Stimulated activated CD4-positive, alpha-beta T cell treated with anti-CD3 and anti-CD28 coated beads, Interleukin-12 subunit alpha, Interleukin-12 subunit beta, amount 100 ng/mL, for 24 hours (primary cell): ENCODE measurements around the gene DNAJC16.
"Not testable (repeated sequence)": the region's sequence is repeated elsewhere in the genome, so short reads cannot be mapped to it uniquely, and the experiment has no call there.

Source experiments
- DNase-seq, 2 experiments: peaks; one replicate each; pipeline ENCODE4 v3.0.0-alpha.2; 2020; ENCODE audit warnings: low read depth in 2 of 2

Gene DNAJC16

DNA sequence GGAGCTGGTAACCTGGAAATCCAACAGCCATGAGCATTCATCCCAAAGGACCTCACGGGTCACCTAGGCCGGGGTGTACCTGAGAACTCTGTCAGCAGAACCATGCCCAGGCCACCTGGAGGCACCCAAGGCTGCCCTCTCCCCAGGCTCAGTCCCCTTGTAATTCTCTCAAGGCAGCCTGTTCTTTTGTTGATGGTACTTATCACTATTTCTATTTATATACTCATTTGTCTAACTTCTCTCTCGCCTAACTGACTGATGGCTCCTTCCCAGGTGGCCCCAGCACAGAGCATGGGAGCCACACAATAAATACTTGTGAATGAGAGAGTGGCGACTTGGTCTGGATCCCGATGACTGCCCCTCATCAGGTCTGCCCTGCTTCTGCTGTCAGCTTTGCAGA is 19.4 kb upstream of the DNAJC16 start:
- DNase-seq = no peak

DNA sequence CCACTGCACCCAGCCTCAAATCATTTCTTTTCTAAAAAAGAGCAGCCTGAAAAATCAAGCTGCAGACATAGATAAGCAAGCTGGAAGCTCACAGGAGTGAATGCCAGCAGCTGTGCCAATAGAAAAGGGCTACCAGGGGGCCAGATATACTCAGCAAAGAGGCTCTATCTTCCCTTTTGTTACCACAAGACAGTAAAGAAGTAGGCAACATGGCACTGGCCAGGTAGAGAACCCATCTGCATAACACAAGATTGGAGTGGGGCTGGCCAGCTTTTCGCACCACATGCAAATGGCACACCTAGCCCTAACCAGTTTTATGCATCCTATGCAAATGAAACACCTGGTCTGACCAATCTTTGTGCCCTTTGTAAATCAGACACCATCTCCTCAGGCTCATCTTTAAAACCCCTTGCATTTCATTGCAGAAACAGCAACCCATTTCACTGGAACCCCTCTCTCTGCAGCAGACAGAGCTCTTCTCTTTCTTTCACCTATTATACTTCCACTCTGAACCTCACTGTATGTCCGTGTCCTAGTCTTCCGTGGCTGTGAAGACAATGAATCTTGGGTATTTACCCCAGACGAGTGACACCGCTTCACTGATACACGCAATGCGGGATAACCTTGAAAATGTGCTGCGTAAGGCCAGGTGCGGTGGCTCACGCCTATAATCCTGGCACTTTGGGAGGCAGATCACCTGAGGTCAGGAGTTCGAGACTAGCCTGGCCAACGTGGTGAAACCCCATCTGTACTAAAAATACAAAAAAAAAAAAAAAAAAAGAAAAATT is 17.8 kb upstream of the DNAJC16 start:
- DNase-seq = no peak

DNA sequence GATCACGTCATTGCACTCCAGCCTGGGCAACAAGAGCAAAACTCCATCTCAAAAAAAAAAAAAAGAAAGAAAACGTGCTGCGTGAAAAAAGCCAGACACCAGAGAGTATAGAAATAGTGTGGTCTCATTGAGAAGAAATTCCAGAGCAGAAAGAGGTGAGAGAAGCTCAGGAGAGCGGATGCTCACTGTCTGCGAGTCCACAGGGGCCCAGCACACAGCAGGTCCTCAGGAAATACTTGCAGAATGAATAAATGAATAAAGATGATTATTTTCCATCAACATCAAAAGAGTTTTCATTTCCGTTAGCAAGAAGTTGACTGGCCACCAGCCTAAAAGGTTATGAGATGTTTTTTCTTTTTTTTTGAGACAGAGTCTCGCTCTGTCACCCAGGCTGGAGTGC is 17.1 kb upstream of the DNAJC16 start:
- no peak for DNase-seq

DNA sequence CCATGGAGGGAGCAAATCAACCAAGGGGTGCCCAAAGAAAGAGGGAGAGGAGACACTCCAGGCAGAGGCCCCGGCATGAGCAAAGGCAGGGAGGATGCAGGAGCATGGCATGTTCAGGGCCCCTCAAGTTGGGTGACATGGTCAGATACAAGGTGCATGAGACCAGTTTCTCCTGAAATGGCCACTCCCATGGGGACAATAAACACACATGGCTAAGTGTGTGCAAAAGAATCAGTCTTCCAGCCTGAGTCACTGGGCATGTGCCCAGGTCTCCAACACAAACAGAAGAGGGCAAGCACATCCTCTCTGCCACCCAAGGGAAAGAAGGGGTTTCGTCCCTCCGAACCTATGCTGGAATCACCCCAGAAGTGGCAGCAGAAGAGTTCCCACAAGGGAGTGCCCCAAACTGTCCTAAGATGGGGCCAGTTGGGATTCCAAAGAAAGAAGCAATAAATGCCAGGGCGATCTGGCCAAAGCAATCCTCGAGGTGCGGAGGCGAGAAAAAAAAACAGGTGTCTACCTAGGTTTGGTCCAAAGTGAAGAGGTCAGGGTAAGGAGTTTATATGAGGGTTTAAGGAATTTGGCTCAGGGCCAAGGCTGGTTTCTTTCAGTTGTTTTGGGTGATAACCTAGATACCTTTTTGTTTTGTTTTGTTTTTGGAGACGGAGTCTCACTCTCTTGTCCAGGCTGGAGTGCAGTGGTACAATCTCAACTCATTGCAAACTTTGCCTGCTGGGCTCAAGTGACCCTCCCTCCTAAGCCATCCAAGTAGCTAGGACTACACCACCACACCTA is 15.8 kb upstream of the DNAJC16 start:
- no peak for DNase-seq

DNA sequence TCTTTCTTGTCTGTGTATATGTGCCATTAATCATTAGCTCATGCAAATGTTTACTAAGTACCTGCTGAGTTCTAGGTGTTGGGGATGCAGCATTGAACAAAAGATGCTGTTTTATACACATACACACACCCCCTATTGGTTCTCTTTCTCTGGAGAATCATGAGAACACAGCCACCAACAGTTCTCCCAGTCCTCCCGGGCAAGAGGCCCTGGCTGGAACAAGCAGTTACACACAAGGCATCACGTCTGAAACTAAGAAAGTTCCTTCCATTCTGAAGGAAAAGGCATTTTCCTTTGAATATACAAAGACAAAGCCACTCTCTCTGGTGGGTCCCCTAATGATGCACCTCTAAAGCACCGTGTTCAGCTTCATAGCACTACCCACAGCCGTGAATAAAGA is 13.5 kb upstream of the DNAJC16 start:
- no peak for DNase-seq

DNA sequence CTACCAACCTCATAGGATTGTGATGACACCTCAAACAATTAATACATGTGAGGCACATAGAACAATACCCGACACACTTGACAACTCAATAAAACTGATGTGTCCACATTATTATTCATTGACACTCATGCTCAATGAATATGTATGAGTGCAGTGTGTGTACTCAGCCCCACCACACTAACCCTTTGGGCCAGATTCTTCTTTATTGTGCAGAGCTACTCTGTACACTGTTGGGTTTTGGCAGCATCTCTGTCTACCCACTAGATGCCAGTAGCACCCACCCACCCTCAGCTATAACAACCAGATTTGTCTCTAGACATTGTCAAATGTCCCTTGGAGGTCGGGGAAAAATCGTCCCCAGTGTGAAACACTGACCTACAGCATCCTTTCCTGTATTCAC is 12.7 kb upstream of the DNAJC16 start:
- no peak for DNase-seq

DNA sequence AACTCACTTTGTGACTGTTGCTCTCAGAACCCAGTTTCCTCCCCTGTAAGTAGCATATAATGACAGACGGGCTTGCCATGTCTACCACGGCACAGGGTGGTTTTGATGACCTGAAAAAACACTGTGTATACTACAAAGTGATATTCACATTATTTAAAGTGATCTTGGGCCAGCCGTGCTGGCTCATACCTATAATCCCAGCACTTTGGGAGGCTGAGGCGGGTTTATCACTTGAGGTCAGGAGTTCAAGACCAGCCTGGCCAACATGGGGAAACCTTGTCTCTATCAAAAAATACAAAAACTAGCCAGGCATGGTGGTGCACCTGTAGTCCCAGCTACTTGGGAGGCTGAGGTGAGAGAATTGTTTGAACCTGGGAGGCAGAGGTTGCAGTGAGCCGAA is 12.1 kb upstream of the DNAJC16 start:
- DNase-seq = not testable (repeated sequence)

DNA sequence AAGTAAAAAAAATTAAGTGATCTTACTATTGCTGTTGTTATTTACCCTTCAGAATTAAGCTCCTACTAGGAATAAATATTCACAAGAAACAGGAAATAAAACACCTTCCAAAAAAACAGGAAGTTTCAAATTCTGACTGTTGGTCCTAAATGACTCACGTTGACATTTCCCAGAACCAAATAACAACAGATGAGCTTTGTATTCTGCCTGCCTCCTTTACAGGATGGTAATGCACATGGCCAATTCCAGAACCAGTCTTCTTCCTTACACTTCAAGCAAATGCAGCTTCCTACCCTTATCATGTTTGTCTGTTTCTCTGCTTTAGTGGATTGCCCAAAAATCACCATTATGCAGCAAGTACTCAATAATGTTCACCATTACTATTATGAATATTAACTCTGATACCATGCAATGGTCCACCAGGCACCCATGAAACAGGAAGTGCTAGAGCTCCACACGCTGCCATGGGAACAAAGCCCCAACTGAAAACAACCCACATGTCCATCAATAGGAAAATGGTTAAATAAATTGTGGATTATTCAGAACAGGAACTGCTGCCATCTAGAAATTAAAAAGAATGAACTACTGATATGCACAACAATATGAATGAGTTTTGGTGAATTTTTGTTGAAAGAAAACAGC is 11.5 kb upstream of the DNAJC16 start:
- DNase-seq = no peak

DNA sequence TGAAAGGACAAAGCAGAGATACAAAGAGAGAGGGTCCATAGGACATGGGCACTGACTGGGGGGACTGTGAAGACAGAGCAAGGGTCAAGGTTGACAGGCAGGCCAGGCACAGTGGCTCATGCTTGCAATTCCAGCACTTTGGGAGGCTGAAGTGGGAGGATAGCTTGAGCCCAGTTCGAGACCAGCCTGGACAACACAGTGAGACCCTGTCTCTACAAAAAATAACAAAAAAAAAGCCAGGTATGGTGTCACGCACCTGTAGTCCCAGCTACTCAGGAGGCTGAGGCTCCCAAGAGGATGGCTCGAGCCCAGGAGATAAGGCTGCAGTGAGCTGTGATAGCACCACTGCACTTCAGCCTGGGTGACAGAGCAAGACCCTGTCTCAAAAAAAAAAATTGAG is 7.0 kb upstream of the DNAJC16 start:
- no peak for DNase-seq

DNA sequence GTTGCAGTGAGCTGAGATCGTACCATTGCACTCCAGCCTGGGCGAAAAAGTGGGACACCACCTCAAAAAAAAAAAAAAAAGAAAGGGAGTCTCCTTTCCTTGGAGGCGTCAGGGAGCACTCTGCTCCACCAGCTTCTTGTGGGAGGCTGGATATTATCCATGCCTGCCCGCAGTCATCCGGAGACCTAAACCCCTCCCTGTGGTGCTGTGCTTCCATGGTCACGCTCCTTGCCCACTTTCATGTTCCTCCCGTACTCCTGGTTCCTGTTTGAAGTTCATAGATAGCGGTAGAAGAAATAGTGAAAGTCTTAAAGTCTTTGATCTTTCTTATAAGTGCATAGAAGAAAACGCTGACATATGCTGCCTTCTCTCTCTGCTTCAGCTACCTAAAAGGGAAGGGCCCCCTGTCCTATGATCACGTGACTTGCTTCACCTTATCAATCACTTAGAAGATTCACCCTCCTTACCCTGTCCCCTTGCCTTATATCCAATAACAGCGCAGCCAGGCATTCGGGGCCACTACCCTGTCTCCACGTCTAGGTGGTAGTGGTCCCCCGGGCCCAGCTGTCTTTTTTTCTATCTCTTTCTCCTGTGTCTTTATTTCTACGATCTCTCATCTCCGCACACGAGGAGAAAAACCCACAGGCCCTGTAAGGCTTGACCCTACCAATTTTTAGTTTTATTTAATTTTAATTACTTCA is 5.3 kb upstream of the DNAJC16 start:
- DNase-seq = not testable (repeated sequence)

DNA sequence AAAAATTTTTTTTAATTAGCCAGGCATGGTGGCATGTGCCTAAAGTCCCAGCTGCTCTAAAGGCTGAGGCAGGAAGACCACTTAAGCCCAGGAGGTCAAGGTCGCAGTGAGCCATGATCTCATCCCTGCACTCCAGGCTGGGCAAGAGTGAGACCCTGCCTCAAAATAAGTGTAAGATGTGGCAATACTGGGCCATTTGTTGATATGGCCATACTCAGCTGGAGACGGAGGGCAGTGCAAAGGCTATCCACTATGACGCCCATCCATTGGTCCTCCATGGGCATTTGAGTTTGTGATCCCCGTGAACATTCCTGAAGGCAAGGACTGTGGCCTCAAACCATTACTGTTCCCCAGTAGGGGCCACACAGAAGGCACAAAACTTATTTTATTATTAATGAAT is 4.1 kb upstream of the DNAJC16 start:
- DNase-seq = no peak

DNA sequence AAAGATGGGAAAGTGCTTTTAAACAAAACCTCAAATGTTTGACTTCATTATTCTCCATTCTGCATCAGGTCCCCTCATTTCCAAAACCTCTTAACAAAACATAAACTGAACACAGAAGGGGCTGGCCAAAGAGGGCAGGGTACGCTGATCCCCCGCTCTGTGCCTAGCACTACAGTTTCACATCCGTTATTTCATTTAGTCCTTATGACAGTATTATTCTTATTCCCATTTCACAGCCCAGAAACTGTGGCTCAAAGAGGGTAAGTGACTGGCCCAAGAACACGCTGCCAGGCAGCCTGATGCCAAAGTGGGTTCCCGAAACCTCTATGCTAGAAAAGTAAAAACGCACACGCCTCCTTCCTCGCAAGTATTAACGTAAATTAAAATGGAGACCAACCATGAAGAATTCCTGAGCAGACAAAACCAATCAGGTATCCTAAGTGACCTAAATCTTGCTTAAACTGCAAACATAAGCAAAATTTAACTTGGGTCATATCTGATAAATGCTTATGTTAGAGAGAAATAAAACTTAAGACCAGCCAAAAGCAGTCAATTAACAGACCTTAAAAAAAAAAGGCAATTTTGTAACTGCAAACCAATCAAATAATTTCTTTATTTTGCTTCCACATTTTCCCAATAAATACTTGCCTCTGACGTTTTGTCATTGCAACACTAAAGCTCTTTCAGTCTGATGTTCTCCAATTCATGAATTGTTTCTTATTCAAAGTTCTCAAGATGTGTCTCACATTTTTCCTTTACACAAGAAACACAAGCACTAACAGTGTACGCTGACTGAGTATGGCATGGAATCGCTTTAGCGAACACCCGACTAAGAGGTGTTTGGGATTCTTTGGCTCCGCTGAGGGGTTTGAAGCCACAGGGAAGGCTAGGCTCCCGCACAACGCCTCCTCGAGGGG is 3.3 kb upstream of the DNAJC16 start:
- no peak for DNase-seq

DNA sequence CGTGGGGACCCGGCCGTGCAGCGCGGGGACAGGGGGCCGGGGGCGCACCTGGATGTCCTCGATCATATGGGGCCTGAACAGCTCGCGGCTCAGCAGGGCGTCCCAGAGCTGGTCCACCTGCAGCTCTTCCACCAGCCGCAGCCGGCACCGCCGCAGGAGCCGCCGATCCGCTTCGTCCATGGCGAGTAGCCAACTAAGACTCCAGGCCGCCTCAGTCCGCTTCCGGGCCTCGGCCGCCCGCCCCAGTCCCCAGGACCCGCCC is 2.7 kb upstream of the DNAJC16 start, which contains the start of gene CASP9:
TSS of gene CASP9 (minus strand) at position 195 of the 262 bp plus-strand sequence. CDS start at position 180, 15 bp downstream.
- no peak for DNase-seq

DNA sequence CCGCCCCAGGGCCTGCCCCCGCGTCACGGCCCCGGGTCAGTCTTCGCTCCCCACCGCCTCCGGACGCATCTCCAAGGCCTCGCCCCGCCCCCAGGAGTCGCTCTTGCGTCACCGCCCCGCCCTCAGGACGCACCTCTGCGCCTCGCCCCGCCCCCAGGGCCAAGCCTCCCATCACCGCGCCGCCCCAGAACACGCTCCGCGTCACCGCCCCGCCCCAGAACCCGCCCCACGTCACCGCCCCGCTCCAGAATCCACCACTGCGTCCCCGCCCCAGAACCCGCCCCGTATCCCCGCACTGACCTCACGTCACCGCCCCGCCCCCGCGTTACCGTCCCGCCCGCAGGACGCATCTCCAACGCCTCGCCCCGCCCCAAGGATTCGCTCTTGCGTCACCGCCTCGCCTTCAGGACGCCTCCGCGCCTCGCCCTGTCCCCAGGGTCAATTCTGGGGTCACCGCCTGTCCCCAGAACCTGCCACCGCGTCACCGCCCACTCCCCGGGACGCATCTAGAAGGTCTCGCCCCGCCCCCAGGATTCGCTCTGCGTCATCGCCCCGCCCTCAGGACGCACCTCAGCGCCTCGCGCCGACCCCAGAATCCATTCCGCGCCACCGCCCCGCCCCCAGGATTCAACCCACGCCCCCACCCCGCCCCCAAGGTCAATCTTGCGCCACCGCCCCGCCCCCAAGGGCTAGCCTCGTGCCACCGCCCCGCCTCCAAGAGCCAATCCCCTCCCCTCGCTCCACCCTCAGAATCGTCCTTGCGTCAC is 2.2 kb upstream of the DNAJC16 start:
- peak; percentile 100 for DNase-seq

DNA sequence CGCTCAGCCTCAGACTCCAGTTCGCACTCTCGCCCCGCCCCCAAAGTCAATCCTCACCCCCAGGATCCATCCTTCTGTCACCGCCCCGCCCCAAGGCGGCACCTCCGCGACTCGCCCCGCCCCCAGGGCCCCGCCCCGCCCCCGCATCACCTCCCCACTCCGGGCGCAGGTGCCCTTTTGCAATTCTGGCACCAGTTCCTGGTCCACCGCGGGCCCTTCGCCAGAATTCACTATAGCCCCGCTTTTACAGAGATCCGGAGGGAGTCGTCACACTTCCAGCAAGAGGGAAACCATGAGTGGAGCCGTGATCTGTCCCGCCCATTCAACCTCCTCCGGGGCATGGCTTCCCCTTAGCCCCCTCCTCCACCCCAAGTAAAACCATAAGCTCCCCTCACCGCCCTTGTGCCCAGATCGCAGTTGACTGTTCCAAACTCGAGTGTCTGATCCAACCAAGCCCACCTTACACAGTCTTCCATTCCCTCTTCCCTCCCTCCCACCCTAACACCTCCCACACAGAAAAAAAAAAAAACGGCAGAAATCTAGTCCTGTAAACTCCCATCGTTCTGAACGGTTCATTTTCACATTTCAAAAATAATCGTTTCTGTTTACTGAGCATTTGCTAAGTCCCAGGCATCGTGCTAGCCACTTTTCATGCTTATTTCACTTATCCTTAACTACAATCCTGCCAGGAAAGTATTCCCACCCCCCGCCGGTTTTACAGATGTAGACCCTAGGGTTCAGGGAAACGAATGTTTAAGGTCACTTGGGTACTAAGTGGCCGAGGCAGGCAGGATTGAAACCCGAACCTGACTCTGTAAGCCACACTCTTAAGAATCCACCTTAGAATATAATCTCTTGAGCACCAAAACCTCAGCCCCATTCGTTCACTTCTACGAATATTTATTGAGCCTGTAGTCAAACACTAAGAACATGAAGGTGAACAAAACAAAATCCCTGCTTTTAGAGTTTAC is 1.3 kb upstream of the DNAJC16 start:
- DNase-seq = no peak

DNA sequence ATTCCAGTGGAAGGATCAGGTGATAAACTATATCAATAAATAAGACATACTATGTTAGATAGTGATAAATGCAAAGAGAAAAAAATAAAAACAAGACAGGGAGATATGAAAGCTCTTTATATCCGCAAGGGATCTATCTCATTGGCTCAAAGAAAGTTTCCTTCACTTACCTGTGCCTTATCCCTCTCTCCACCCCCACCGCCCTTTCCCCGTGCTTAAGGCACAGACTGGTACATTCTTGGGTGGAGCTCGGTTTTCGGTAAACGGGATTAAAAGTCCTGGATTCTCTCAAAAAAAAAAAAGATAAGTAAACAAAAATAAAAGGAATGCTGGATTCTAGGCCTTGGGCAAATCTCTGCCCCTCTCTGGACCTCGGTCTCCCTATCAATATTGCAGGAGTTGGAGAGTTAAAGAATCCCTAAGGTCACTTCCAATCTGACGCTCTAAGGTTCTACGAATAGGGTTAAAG is 593 bp upstream of the DNAJC16 start:
- DNase-seq = no peak

DNA sequence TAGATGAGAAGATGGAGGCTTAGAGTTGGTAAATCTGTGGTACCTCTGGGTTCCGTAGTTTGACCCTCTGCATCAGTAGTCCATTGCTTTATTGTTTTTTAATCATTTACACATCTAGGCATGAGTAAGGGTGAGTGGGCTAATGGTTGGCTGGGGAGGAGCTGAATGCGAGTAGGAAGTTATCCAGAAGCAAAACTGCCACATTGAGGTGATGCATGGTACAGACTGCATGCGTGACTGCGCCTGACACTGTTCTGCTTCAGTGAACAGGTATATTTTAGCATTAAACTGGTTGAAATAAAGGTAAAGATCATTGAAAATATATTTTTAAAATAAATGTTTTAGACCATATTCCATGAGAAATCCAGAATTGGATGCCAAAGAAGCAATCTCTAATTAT is 4.4 kb downstream of the DNAJC16 start:
- no peak for DNase-seq

DNA sequence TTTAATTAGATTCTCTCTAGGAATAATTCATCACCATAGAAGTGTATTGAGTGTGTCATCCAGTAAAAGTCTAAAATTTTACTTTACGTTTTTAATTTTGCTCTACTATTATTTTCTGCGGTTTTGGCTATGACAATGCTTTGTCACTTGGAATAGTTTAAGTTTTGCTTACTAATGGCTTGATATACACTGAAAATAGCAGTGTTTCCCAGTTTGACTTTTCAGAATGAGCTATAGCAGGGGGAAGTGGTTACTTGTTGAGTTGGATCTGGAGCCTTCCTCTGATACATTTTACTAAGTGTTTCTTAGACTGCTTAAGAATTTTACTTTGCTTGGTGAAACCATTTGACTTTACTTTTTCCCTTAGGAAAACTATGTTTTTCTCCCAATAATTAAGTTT is 5.0 kb downstream of the DNAJC16 start:
- no peak for DNase-seq

DNA sequence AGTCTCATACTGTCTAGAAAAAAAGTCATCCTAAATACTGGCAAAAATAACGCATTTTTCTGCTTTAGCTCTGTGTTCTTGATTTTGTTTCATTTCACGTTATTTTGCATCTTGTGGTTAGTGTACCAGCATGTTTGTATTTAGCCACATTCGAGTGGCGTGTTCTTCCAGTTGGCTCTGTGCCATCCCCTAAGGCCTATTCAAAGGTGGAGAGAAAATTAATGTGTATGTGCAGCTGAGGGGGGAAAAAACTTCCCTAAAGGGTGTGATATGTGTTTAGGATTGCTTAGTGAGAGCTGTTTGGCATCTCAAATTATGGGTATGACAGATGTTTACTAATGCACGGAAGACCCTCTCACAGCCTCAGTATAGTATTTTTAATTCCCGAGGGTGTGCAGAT is 12.1 kb downstream of the DNAJC16 start:
- no peak for DNase-seq
